ENCODE results near the gene CLDN24.

The CLDN24 gene

GRCh38 chr4:183356173-183356830 is 34.1 kb upstream of the CLDN24 start:
- Histone ChIP-seq H3K36me3 (ENCODE audit: insufficient read depth, low read length) (no peaks in the 10 kb centered on the region), H3K27me3 (ENCODE audit: insufficient read depth, low read length) (no peaks in the 10 kb centered on the region), H3K4me1 (ENCODE audit: control insufficient read depth, insufficient read depth, low read length, unreplicated experiment) (peaks cover 27% of the 10 kb centered on the region), H3K27ac (ENCODE audit: low read depth, low read length) (peak overlapping the region; percentile 52), H3K4me3 (ENCODE audit: low read depth, low read length) (no peak overlapping the region), H3K79me2 (ENCODE audit: control insufficient read depth, insufficient read depth, low read length, unreplicated experiment) (no peaks in the 10 kb centered on the region), H2AFZ (ENCODE audit: low read length, unreplicated experiment) (no peak overlapping the region)

- no peak overlapping the region for H3K4me3 ChIP-seq (ENCODE audit: low read depth, low read length)
- H3K4me1 ChIP-seq (ENCODE audit: control insufficient read depth, insufficient read depth, low read length, unreplicated experiment), result peaks cover 25% of the 10 kb centered on the region
- H3K79me2 ChIP-seq (ENCODE audit: control insufficient read depth, insufficient read depth, low read length, unreplicated experiment), result no peaks in the 10 kb centered on the region
- H3K36me3 ChIP-seq (ENCODE audit: insufficient read depth, low read length), result no peaks in the 10 kb centered on the region
- H3K27ac ChIP-seq (ENCODE audit: low read depth, low read length), result peak overlapping the region; percentile 52
- H3K27me3 ChIP-seq (ENCODE audit: insufficient read depth, low read length), result no peaks in the 10 kb centered on the region
- no peak overlapping the region for H2AFZ ChIP-seq (ENCODE audit: low read length, unreplicated experiment)
Measured at GRCh38 chr4:183355405-183355804, 33.2 kb upstream of the CLDN24 start.

GRCh38 chr4:183354219-183354618 is 32.0 kb upstream of the CLDN24 start:
- Histone ChIP-seq H3K79me2 (ENCODE audit: control insufficient read depth, insufficient read depth, low read length, unreplicated experiment) (no peaks in the 10 kb centered on the region), H3K4me1 (ENCODE audit: control insufficient read depth, insufficient read depth, low read length, unreplicated experiment) (peaks cover 21% of the 10 kb centered on the region), H3K27me3 (ENCODE audit: insufficient read depth, low read length) (no peaks in the 10 kb centered on the region), H3K36me3 (ENCODE audit: insufficient read depth, low read length) (no peaks in the 10 kb centered on the region), H3K27ac (ENCODE audit: low read depth, low read length) (no peak overlapping the region), H3K4me3 (ENCODE audit: low read depth, low read length) (no peak overlapping the region), H2AFZ (ENCODE audit: low read length, unreplicated experiment) (no peak overlapping the region)

- Histone ChIP-seq H3K4me1 (ENCODE audit: control insufficient read depth, insufficient read depth, low read length, unreplicated experiment) (peaks cover 26% of the 10 kb centered on the region), H3K36me3 (ENCODE audit: insufficient read depth, low read length) (no peaks in the 10 kb centered on the region), H2AFZ (ENCODE audit: low read length, unreplicated experiment) (no peak overlapping the region)
Measured at GRCh38 chr4:183353557-183353956, 31.3 kb upstream of the CLDN24 start.

GRCh38 chr4:183352546-183352945 is 30.3 kb upstream of the CLDN24 start:
- no peaks in the 10 kb centered on the region for H3K36me3 ChIP-seq (ENCODE audit: insufficient read depth, low read length)

More at GRCh38 chr4:183353557-183353956, 31.3 kb upstream of the CLDN24 start:
- Histone ChIP-seq H3K27me3 (ENCODE audit: insufficient read depth, low read length) (no peaks in the 10 kb centered on the region), H3K79me2 (ENCODE audit: control insufficient read depth, insufficient read depth, low read length, unreplicated experiment) (no peaks in the 10 kb centered on the region), H3K27ac (ENCODE audit: low read depth, low read length) (no peak overlapping the region), H3K4me3 (ENCODE audit: low read depth, low read length) (no peak overlapping the region)

GRCh38 chr4:183350317-183351071 is 28.3 kb upstream of the CLDN24 start:
- H3K36me3 ChIP-seq (ENCODE audit: insufficient read depth, low read length), result no peaks in the 10 kb centered on the region
- H3K79me2 ChIP-seq (ENCODE audit: control insufficient read depth, insufficient read depth, low read length, unreplicated experiment), result no peaks in the 10 kb centered on the region
- H3K4me1 ChIP-seq (ENCODE audit: control insufficient read depth, insufficient read depth, low read length, unreplicated experiment), result peaks cover 30% of the 10 kb centered on the region
- no peak overlapping the region for H2AFZ ChIP-seq (ENCODE audit: low read length, unreplicated experiment)
- H3K27me3 ChIP-seq (ENCODE audit: insufficient read depth, low read length), result no peaks in the 10 kb centered on the region
- H3K27ac ChIP-seq (ENCODE audit: low read depth, low read length), result no peak overlapping the region
- no peak overlapping the region for H3K4me3 ChIP-seq (ENCODE audit: low read depth, low read length)

More at GRCh38 chr4:183352546-183352945, 30.3 kb upstream of the CLDN24 start:
- Histone ChIP-seq H3K79me2 (ENCODE audit: control insufficient read depth, insufficient read depth, low read length, unreplicated experiment) (no peaks in the 10 kb centered on the region), H2AFZ (ENCODE audit: low read length, unreplicated experiment) (no peak overlapping the region), H3K4me1 (ENCODE audit: control insufficient read depth, insufficient read depth, low read length, unreplicated experiment) (peaks cover 36% of the 10 kb centered on the region), H3K27me3 (ENCODE audit: insufficient read depth, low read length) (no peaks in the 10 kb centered on the region), H3K4me3 (ENCODE audit: low read depth, low read length) (no peak overlapping the region), H3K27ac (ENCODE audit: low read depth, low read length) (no peak overlapping the region)

- H3K4me1 ChIP-seq (ENCODE audit: control insufficient read depth, insufficient read depth, low read length, unreplicated experiment), result peaks cover 23% of the 10 kb centered on the region
- no peaks in the 10 kb centered on the region for H3K36me3 ChIP-seq (ENCODE audit: insufficient read depth, low read length)
- H3K79me2 ChIP-seq (ENCODE audit: control insufficient read depth, insufficient read depth, low read length, unreplicated experiment), result no peaks in the 10 kb centered on the region
- H3K27me3 ChIP-seq (ENCODE audit: insufficient read depth, low read length), result no peaks in the 10 kb centered on the region
- H2AFZ ChIP-seq (ENCODE audit: low read length, unreplicated experiment), result peak overlapping the region; percentile 38
- H3K27ac ChIP-seq (ENCODE audit: low read depth, low read length), result peak overlapping the region; percentile 80
- H3K4me3 ChIP-seq (ENCODE audit: low read depth, low read length), result no peak overlapping the region
Measured at GRCh38 chr4:183349673-183350072, 27.4 kb upstream of the CLDN24 start.

- peaks cover 23% of the 10 kb centered on the region for H3K4me1 ChIP-seq (ENCODE audit: control insufficient read depth, insufficient read depth, low read length, unreplicated experiment)
- H3K79me2 ChIP-seq (ENCODE audit: control insufficient read depth, insufficient read depth, low read length, unreplicated experiment), result no peaks in the 10 kb centered on the region
- H3K36me3 ChIP-seq (ENCODE audit: insufficient read depth, low read length), result no peaks in the 10 kb centered on the region
- peak overlapping the region; percentile 38 for H2AFZ ChIP-seq (ENCODE audit: low read length, unreplicated experiment)
- no peaks in the 10 kb centered on the region for H3K27me3 ChIP-seq (ENCODE audit: insufficient read depth, low read length)
- H3K27ac ChIP-seq (ENCODE audit: low read depth, low read length), result peak overlapping the region; percentile 80
- no peak overlapping the region for H3K4me3 ChIP-seq (ENCODE audit: low read depth, low read length)
Measured at GRCh38 chr4:183348706-183349659, 26.8 kb upstream of the CLDN24 start.

GRCh38 chr4:183348136-183348535 is 25.9 kb upstream of the CLDN24 start:
- Histone ChIP-seq H2AFZ (ENCODE audit: low read length, unreplicated experiment) (no peak overlapping the region), H3K79me2 (ENCODE audit: control insufficient read depth, insufficient read depth, low read length, unreplicated experiment) (no peaks in the 10 kb centered on the region), H3K27ac (ENCODE audit: low read depth, low read length) (peak overlapping the region; percentile 80; the same call in 1 of the 2 replicates), H3K4me1 (ENCODE audit: control insufficient read depth, insufficient read depth, low read length, unreplicated experiment) (peaks cover 23% of the 10 kb centered on the region), H3K4me3 (ENCODE audit: low read depth, low read length) (no peak overlapping the region), H3K27me3 (ENCODE audit: insufficient read depth, low read length) (no peaks in the 10 kb centered on the region), H3K36me3 (ENCODE audit: insufficient read depth, low read length) (no peaks in the 10 kb centered on the region)

- no peak overlapping the region for H3K4me3 ChIP-seq (ENCODE audit: low read depth, low read length)
- peaks cover 23% of the 10 kb centered on the region for H3K4me1 ChIP-seq (ENCODE audit: control insufficient read depth, insufficient read depth, low read length, unreplicated experiment)
- no peaks in the 10 kb centered on the region for H3K79me2 ChIP-seq (ENCODE audit: control insufficient read depth, insufficient read depth, low read length, unreplicated experiment)
- H3K27ac ChIP-seq (ENCODE audit: low read depth, low read length), result no peak overlapping the region
- H3K36me3 ChIP-seq (ENCODE audit: insufficient read depth, low read length), result no peaks in the 10 kb centered on the region
- peak overlapping the region; percentile 62 for H2AFZ ChIP-seq (ENCODE audit: low read length, unreplicated experiment)
- no peaks in the 10 kb centered on the region for H3K27me3 ChIP-seq (ENCODE audit: insufficient read depth, low read length)
Measured at GRCh38 chr4:183347566-183347965, 25.3 kb upstream of the CLDN24 start.
